Osteocyte (in vitro differentiated cells): ENCODE data around the gene MAP4K2. TPM values are rescaled to one million over a fixed set of nuclear protein-coding genes. Genes with fewer than 3 reads are reported as not detected.

Experiments used
- DNase-seq: peaks from one replicate; pipeline ENCODE4 v3.0.0; 2021; ENCODE audit warnings: mixed read lengths; ENCODE audit not compliant: unreplicated experiment; ENCODE audit errors: extremely low spot score
- H3K27ac Mint-ChIP-seq: one replicate; pipeline ENCODE4 v1.8.0; 2021; ENCODE audit warnings: mild to moderate bottlenecking, mixed read lengths; ENCODE audit not compliant: unreplicated experiment
- H3K27me3 Mint-ChIP-seq: one replicate; pipeline ENCODE4 v1.8.0; 2021; ENCODE audit warnings: mixed read lengths; ENCODE audit not compliant: unreplicated experiment
- H3K36me3 Mint-ChIP-seq: one replicate; pipeline ENCODE4 v1.8.0; 2021; ENCODE audit warnings: mixed read lengths; ENCODE audit not compliant: unreplicated experiment
- H3K4me1 Mint-ChIP-seq: one replicate; pipeline ENCODE4 v1.8.0; 2021; ENCODE audit warnings: mixed read lengths; ENCODE audit not compliant: unreplicated experiment
- H3K4me3 Mint-ChIP-seq: one replicate; pipeline ENCODE4 v1.8.0; 2021; ENCODE audit warnings: mild to moderate bottlenecking, moderate library complexity, mixed read lengths; ENCODE audit not compliant: unreplicated experiment
- H3K9me3 Mint-ChIP-seq: one replicate; pipeline ENCODE4 v1.8.0; 2021; ENCODE audit warnings: mixed read lengths; ENCODE audit not compliant: unreplicated experiment
- long read RNA-seq: library from polyadenylated mRNA; unstranded; transcript quantifications from one replicate; pipeline ENCODE4 v2.0.0, GENCODE V29; 2021
- total RNA-seq: library from RNA; stranded (reverse); gene quantifications from 2 replicates; pipeline ENCODE4 v1.2.1, GENCODE V29; 2021
- TF ChIP-seq, protein P1 (sequence below): fragments of 200-600 bp; sonication (generic); IDR thresholded peaks from 2 replicates; pipeline ENCODE4 v1.5.0; 2021; ENCODE audit warnings: antibody characterized with exemption, mild to moderate bottlenecking, moderate library complexity

The MAP4K2 gene
- total RNA-seq = 16.0 and 18.6 TPM in 2 replicates
- long read RNA-seq, partial matches to known transcripts = 0 of 2 reads
- long read RNA-seq, other reads (novel, unspliced or antisense) = 2 of 2 reads

DNA sequence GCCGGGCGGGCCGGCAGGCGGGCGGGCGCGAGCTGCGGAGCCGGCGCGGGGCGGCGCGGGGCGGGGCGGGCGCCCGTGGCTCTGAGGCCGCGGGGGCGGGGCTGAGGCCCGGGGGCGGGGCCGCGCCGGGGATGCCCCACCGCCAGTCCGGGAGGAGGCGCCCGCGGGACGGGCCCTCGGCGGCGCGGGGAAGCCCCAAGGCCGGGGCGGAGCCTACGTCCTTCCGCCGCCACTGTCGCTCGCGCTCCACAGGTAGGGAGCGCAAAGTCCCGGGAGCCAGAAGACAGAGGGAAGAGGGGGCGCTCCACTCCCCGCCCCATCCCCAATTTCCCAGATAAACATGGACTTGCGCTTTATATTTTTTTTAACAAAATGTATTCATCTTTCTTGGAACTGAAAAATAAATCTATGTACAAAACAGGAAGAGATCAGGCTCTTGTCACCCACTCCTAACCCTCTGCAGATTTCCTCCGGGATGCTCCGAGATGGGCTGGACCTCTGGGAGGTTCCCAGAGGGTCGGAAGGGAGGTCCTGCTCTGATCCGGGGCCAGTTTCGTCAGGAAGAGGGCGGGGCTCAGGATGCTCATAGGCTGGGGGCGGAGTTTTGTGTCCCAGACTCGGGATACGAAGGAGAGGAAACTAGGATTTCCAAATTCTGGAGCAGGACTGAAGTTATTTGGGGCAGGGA, at the start of gene MAP4K2:
MAP4K2 (minus strand) TSS at position 57 of the 688 bp plus-strand sequence. CDS start 65 bp downstream, outside the sequence.
- peak within 1 kb of the TSS; percentile 82 for H3K4me3 Mint-ChIP-seq
- TF ChIP-seq, protein P1, sequence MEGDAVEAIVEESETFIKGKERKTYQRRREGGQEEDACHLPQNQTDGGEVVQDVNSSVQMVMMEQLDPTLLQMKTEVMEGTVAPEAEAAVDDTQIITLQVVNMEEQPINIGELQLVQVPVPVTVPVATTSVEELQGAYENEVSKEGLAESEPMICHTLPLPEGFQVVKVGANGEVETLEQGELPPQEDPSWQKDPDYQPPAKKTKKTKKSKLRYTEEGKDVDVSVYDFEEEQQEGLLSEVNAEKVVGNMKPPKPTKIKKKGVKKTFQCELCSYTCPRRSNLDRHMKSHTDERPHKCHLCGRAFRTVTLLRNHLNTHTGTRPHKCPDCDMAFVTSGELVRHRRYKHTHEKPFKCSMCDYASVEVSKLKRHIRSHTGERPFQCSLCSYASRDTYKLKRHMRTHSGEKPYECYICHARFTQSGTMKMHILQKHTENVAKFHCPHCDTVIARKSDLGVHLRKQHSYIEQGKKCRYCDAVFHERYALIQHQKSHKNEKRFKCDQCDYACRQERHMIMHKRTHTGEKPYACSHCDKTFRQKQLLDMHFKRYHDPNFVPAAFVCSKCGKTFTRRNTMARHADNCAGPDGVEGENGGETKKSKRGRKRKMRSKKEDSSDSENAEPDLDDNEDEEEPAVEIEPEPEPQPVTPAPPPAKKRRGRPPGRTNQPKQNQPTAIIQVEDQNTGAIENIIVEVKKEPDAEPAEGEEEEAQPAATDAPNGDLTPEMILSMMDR = peak; percentile 49
- no peaks in the 10 kb centered on the region for H3K9me3 Mint-ChIP-seq
- H3K36me3 Mint-ChIP-seq = peaks cover 13% of the 10 kb centered on the region
- H3K27ac Mint-ChIP-seq = peak within 1 kb of the TSS; percentile 98
- peak; percentile 95 for DNase-seq
- peaks cover 19% of the 10 kb centered on the region for H3K4me1 Mint-ChIP-seq
- no peaks in the 10 kb centered on the region for H3K27me3 Mint-ChIP-seq

DNA sequence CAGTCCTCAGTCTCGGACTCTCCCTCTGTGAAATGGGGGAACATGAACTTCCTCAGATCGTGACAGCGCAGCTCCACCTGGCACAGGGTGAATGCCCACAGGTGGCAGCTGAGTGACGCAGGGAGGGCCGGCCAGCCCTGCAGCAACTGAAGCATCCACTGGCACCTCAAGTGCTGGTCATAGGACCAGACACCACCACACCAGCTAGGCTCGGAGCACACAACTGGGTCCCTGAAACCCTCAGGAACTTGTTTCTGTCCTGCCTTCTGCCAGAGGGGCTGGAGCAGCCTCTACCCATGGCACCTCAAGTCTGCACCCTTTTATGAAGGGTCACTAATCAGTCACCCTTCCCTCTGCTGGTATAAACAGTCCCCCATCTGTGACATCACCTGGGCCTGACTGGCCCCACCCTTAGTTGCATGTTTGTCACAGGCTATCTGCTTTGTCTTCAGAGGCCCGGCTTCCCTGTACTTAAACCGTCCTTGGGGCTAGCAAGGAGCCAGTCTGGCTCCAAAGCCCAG, 48.9 kb upstream of the MAP4K2 start:
- Mint-ChIP-seq H3K4me3 (no peak overlapping the region), H3K9me3 (no peaks in the 10 kb centered on the region), H3K27ac (peak overlapping the region; percentile 74), H3K4me1 (peaks cover 52% of the 10 kb centered on the region), H3K36me3 (peaks cover 4% of the 10 kb centered on the region), H3K27me3 (no peaks in the 10 kb centered on the region)
- DNase-seq = no peak
- TF ChIP-seq, protein P1 = no peak

DNA sequence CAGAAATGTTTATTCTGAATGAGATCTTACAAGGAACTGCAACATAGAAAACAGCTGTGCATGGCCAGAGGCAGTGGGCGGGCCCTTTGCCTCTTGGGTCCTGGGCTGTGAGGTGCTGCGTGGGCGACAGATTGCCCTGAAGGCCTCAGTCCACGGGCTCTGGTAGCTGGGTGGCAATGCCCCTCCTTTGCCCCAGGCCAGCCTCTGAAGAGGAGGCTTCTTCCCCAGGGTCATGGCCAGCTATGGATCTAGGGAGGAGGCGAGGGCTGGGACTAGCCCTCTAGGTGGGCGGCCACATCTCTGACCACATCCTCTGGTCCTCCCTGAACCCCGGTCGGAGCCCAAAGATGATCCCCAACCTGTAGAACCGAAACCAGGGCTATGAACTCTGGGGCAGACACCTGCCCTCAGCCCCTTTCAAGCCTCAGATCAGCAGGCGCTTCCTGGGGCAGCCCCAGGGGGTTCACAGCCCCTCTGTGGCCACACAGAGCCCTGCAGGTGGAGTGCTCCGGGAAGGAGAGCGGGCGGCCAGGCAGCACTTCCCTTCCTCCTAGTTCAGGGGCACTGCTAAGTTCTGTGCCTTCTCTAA, 48.1 kb upstream of the MAP4K2 start:
- TF ChIP-seq, protein P1 = no peak
- Mint-ChIP-seq H3K27me3 (no peaks in the 10 kb centered on the region), H3K36me3 (peaks cover 4% of the 10 kb centered on the region), H3K27ac (peak overlapping the region; percentile 74), H3K9me3 (no peaks in the 10 kb centered on the region), H3K4me3 (no peak overlapping the region), H3K4me1 (peaks cover 45% of the 10 kb centered on the region)
- DNase-seq = no peak

DNA sequence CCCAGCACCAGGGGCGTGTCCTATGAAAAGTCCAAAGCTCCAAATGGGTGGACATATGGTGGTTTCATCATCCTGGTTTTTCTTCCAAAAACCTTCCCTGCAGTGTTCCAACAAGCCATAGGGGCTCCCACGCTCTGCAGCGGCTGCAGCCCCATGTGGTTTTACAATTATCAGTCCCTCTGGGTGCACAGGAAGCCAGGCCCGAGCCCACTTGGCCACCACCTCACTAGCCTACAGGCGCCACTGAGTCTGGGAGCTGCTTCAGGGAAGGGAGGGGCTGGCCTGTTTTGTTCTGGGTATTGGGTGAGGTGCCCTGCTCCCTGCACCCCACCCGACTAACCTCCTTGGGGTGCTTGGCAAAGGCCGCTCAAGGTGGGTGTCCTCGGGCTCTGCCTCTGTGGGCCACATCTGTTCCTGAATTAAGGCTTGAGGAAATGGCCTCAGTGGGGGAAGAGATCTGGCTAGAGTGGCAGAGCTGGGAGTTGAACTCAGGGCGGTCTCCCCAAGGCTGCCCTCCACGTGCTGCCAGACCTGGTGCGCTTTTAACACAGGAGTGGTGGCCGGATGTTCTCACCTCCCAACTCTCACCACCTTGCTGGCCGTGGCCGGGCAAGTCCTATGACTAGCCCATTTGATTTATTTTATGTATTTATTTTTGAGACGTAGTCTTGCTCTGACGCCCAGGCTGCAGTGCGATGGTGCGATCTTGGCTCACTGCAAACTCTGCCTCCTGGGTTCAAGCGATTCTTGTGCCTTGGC, 46.8 kb upstream of the MAP4K2 start:
- no peak for DNase-seq
- H3K4me3 Mint-ChIP-seq = no peak overlapping the region
- peaks cover 4% of the 10 kb centered on the region for H3K36me3 Mint-ChIP-seq
- H3K9me3 Mint-ChIP-seq = no peaks in the 10 kb centered on the region
- peaks cover 37% of the 10 kb centered on the region for H3K4me1 Mint-ChIP-seq
- TF ChIP-seq, protein P1 = no peak
- no peaks in the 10 kb centered on the region for H3K27me3 Mint-ChIP-seq
- no peak overlapping the region for H3K27ac Mint-ChIP-seq
